ENCODE data around the gene DRG2. TPM values are rescaled to one million over a fixed set of nuclear protein-coding genes. Genes with fewer than 3 reads are reported as not detected.

Gene DRG2
- total RNA-seq, 4 donors from 2014 or later: 34.7 to 52.3 (median 37.4) TPM

GRCh38 chr17:18117533-18117932 is 29.8 kb downstream of the DRG2 start:
- Histone ChIP-seq H3K27ac (peak overlapping the region in 1 of 4 donors; percentile 57), H3K4me3 (no peak overlapping the region), H3K4me1 (peaks cover 3 to 14% of the 10 kb centered on the region in 2 donors), H3K27me3 (no peaks in the 10 kb centered on the region), H3K36me3 (no peaks in the 10 kb centered on the region), H3K9me3 (no peaks in the 10 kb centered on the region)
- intact Hi-C loops (cut with DNase I; ENCODE audit: low total_unique reads): no loop called here
- peak; percentile 40 to 53 for ATAC-seq
- TF ChIP-seq POLR2A (IDR thresholded peaks at IDR 0.05) (no peak), CTCF (IDR thresholded peaks at IDR 0.05 in 4 of 5, conservative IDR thresholded peaks at IDR 0.05 in 1 of 5) (no peak)
- in situ Hi-C loops (cut with MboI; ENCODE audit: low sequenced_read_pairs in 4 of 4): no loop called here
- DNase-seq: no peak

- no peak overlapping the region for H3K4me3 ChIP-seq
- no peaks in the 10 kb centered on the region for H3K9me3 ChIP-seq
- in situ Hi-C loops (cut with MboI; ENCODE audit: low sequenced_read_pairs in 4 of 4) (no loop called here), intact Hi-C loops (cut with DNase I; ENCODE audit: low total_unique reads) (no loop called here)
- peaks cover 10 to 21% of the 10 kb centered on the region in 2 donors for H3K4me1 ChIP-seq
- no peak for TF ChIP-seq POLR2A (IDR thresholded peaks at IDR 0.05)
- no peak for TF ChIP-seq CTCF (IDR thresholded peaks at IDR 0.05 in 4 of 5, conservative IDR thresholded peaks at IDR 0.05 in 1 of 5)
- no peaks in the 10 kb centered on the region for H3K27me3 ChIP-seq
- H3K36me3 ChIP-seq: no peaks in the 10 kb centered on the region
- peak; percentile 28 to 37 for DNase-seq
- peak; percentile 61 to 69 for ATAC-seq
- H3K27ac ChIP-seq: peak overlapping the region in 1 of 4 donors; percentile 57
Observed at GRCh38 chr17:18117982-18118975, 30.5 kb downstream of the DRG2 start.

GRCh38 chr17:18119166-18119745 is 31.5 kb downstream of the DRG2 start:
- H3K27ac ChIP-seq: no peak overlapping the region
- H3K9me3 ChIP-seq: no peaks in the 10 kb centered on the region
- DNase-seq (no peak), ATAC-seq (no peak)
- no peaks in the 10 kb centered on the region for H3K36me3 ChIP-seq
- peaks cover 19 to 29% of the 10 kb centered on the region in 2 donors for H3K4me1 ChIP-seq
- in situ Hi-C loops (cut with MboI; ENCODE audit: low sequenced_read_pairs in 4 of 4): no loop called here
- H3K4me3 ChIP-seq: no peak overlapping the region
- H3K27me3 ChIP-seq: no peaks in the 10 kb centered on the region
- TF ChIP-seq CTCF (IDR thresholded peaks at IDR 0.05 in 4 of 5, conservative IDR thresholded peaks at IDR 0.05 in 1 of 5) (no peak), POLR2A (IDR thresholded peaks at IDR 0.05) (no peak)
- intact Hi-C loops (cut with DNase I; ENCODE audit: low total_unique reads): no loop called here

- TF ChIP-seq CTCF (IDR thresholded peaks at IDR 0.05 in 4 of 5, conservative IDR thresholded peaks at IDR 0.05 in 1 of 5): no peak
- no peak for TF ChIP-seq POLR2A (IDR thresholded peaks at IDR 0.05)
- Histone ChIP-seq H3K27ac (no peak overlapping the region), H3K36me3 (no peaks in the 10 kb centered on the region), H3K4me1 (peaks cover 19 to 29% of the 10 kb centered on the region in 2 donors), H3K27me3 (no peaks in the 10 kb centered on the region), H3K4me3 (no peak overlapping the region), H3K9me3 (no peaks in the 10 kb centered on the region)
- DNase-seq (no peak), ATAC-seq (no peak)
- intact Hi-C loops (cut with DNase I; ENCODE audit: low total_unique reads): no loop called here
- in situ Hi-C loops (cut with MboI; ENCODE audit: low sequenced_read_pairs in 4 of 4): no loop called here
Observed at GRCh38 chr17:18119938-18120337, 32.2 kb downstream of the DRG2 start.

All from gastrocnemius medialis (tissue), 4 donors.